AG09309 (cell line): ENCODE results near the gene SCMH1.
A peak's percentile ranks its signal among the peaks of the same experiment; 100 is the strongest.

ENCODE experiments used
- DNase-seq: peaks from one replicate; pipeline ENCODE4 v3.0.0-alpha.2; 2010; ENCODE audit warnings: low read depth
- H3K4me3 ChIP-seq: 2 replicates; pipeline ENCODE4 v1.5.1; 2011; ENCODE audit warnings: mild to moderate bottlenecking, low read depth, low read length, moderate library complexity; ENCODE audit not compliant: control insufficient read depth
- CTCF ChIP-seq: IDR thresholded peaks from 2 replicates; pipeline ENCODE4 v1.5.1; 2011; ENCODE audit warnings: mild to moderate bottlenecking, low read depth, low read length, inconsistent platforms; ENCODE audit not compliant: insufficient read depth, control insufficient read depth; ENCODE audit errors: missing control alignments

The SCMH1 gene

GRCh38 chr1:41022424-41022823, 219.7 kb downstream of the SCMH1 start:
- no peak for TF ChIP-seq CTCF
- H3K4me3 ChIP-seq, result no peak overlapping the region
- DNase-seq, result no peak

- H3K4me3 ChIP-seq, result no peak within 1 kb of the TSS
- DNase-seq, result no peak
Observed at GRCh38 chr1:41021526-41022308, 220.4 kb downstream of the SCMH1 start, which contains the start of gene SLFNL1. SLFNL1 (minus strand) TSS chr1:41021725; CDS start chr1:41020660, 1,065 bp downstream.

GRCh38 chr1:41020654-41021053, 221.5 kb downstream of the SCMH1 start:
- no peak overlapping the region for H3K4me3 ChIP-seq
- no peak for DNase-seq
- TF ChIP-seq CTCF, result no peak

More at GRCh38 chr1:41021526-41022308, 220.4 kb downstream of the SCMH1 start, which contains the start of gene SLFNL1:
- TF ChIP-seq CTCF, result peak; percentile 19

GRCh38 chr1:41020109-41020576, 222.0 kb downstream of the SCMH1 start:
- DNase-seq, result no peak
- H3K4me3 ChIP-seq, result no peak overlapping the region
- no peak for TF ChIP-seq CTCF

GRCh38 chr1:41019353-41019745, 222.8 kb downstream of the SCMH1 start:
- H3K4me3 ChIP-seq, result no peak overlapping the region
- DNase-seq, result no peak
- no peak for TF ChIP-seq CTCF

- DNase-seq, result no peak
- TF ChIP-seq CTCF, result no peak
- H3K4me3 ChIP-seq, result no peak overlapping the region
Observed at GRCh38 chr1:41018018-41018410, 224.1 kb downstream of the SCMH1 start.
